ENCODE data around the gene EYA3.
"Not testable (repeated sequence)": the region's sequence is repeated elsewhere in the genome, so short reads cannot be mapped to it uniquely, and the experiment has no call there.

EYA3 gene

GRCh38 chr1:28027238-28027637 is 61.2 kb downstream of the EYA3 start:
- no peak for DNase-seq

GRCh38 chr1:28026329-28026728 is 62.1 kb downstream of the EYA3 start:
- no peak for DNase-seq

- no peak for DNase-seq
These were observed 67.3 kb downstream of the EYA3 start for GRCh38 chr1:28021064-28021463.

- DNase-seq, result no peak
These were observed 77.4 kb downstream of the EYA3 start for GRCh38 chr1:28010969-28011368.

GRCh38 chr1:28003117-28003516 is 85.3 kb downstream of the EYA3 start:
- not testable (repeated sequence) for DNase-seq

- DNase-seq, result no peak
These were observed 85.8 kb downstream of the EYA3 start for GRCh38 chr1:28002600-28002999.

- DNase-seq, result no peak
These were observed 89.4 kb downstream of the EYA3 start for GRCh38 chr1:27999055-27999454.

GRCh38 chr1:27994526-27994925 is 93.9 kb downstream of the EYA3 start:
- not testable (repeated sequence) for DNase-seq

GRCh38 chr1:27994060-27994459 is 94.3 kb downstream of the EYA3 start:
- no peak for DNase-seq

GRCh38 chr1:27993241-27993640 is 95.2 kb downstream of the EYA3 start:
- no peak for DNase-seq

- DNase-seq, result no peak
These were observed 96.1 kb downstream of the EYA3 start for GRCh38 chr1:27992276-27992675.

- DNase-seq, result no peak
These were observed 97.4 kb downstream of the EYA3 start for GRCh38 chr1:27990920-27991537.

GRCh38 chr1:27981145-27981544 is 107.3 kb downstream of the EYA3 start:
- DNase-seq, result no peak

GRCh38 chr1:27980216-27980845 is 108.1 kb downstream of the EYA3 start:
- no peak for DNase-seq

- DNase-seq, result no peak
These were observed 108.6 kb downstream of the EYA3 start for GRCh38 chr1:27979859-27980201.

- peak; percentile 12 for DNase-seq
These were observed 109.1 kb downstream of the EYA3 start for GRCh38 chr1:27979151-27979858.

GRCh38 chr1:27974417-27974781 is 114.0 kb downstream of the EYA3 start:
- DNase-seq, result no peak

GRCh38 chr1:27973771-27974416 is 114.5 kb downstream of the EYA3 start:
- no peak for DNase-seq

GRCh38 chr1:27972141-27972540 is 116.3 kb downstream of the EYA3 start:
- no peak for DNase-seq

- DNase-seq, result no peak
These were observed 116.7 kb downstream of the EYA3 start for GRCh38 chr1:27971674-27972073.

- no peak for DNase-seq
These were observed 118.0 kb downstream of the EYA3 start for GRCh38 chr1:27970401-27970800.

- no peak for DNase-seq
These were observed 119.7 kb downstream of the EYA3 start for GRCh38 chr1:27968692-27969091.

- no peak for DNase-seq
These were observed 120.4 kb downstream of the EYA3 start for GRCh38 chr1:27967884-27968466.

Measured in NCI-H1436 treated with DMSO at 0.1 percent for 48 hours (cell line).